ENCODE results near the gene UNC93B1. TPM values are rescaled to one million over a fixed set of nuclear protein-coding genes. Genes with fewer than 3 reads are reported as not detected.

Gene UNC93B1
- total and polyA plus RNA-seq, 2 donors, result 10.3 to 30.8 TPM

DNA sequence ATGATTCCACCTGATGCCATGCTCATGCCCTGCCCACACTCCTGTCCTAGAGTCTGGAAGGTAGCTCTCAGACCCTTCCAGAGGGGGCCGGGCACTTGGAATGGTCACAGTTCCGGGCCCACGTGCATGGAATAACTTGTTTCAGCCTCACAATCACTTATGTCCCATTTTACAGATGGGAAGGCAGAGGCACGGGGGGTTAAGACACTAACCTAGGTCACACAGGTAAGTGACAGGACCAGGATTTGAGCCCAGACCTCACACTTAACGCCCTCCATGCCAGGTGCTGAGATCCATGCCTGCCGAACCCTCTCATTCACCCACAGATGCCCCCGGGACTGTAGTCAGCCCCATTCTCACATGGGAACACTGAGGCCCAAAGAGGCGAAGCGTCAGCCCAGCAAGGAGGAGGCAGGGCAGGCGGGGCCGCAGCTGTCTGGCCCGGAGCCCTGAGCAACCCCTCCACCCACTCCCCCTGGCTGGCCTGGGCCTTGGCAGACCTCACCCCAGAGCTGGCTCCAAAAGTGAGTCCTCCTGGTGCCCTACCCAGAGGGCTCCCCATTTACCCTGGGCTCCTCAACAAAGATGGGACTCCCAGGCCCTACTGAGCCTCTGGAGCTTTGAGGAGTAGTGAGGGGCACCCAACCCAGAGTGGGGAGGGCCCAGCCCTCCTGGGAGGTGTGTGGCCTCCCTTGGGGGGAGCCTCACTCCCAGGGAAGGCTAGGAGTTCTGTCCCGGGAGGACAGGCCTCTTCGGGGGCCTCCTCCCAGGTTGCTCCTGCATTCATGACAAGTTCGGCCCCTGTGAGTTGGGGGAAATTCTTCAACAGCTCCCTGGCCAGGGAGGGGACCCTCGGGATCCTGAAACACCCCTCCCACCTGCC lies 3.8 kb upstream of the UNC93B1 start:
- Histone ChIP-seq H3K4me1 (ENCODE audit: control insufficient read depth in 2 of 2, insufficient read depth in 2 of 2, low read length in 2 of 2) (peaks cover 15 to 24% of the 10 kb centered on the region in 2 donors), H3K27me3 (ENCODE audit: control insufficient read depth in 2 of 2, insufficient read depth in 1 of 2, low read length in 1 of 2) (peaks cover 18 to 47% of the 10 kb centered on the region in 2 donors), H3K27ac (ENCODE audit: low read depth in 1 of 2, low read length in 1 of 2) (no peak overlapping the region), H3K4me3 (ENCODE audit: low read length in 2 of 2) (no peak overlapping the region), H3K36me3 (ENCODE audit: control insufficient read depth in 2 of 2, insufficient read depth in 2 of 2, low read length in 1 of 2) (no peaks in the 10 kb centered on the region), H3K9me3 (ENCODE audit: control insufficient read depth in 2 of 2, insufficient read depth in 1 of 2, low read length in 1 of 2) (peaks cover 0 to 1% of the 10 kb centered on the region in 2 donors)
- DNase-seq (ENCODE audit: low read depth in 6 of 9, low spot score in 9 of 9), result no peak
- 95% methylated on average over 16 of the region's 16 CpGs for WGBS

DNA sequence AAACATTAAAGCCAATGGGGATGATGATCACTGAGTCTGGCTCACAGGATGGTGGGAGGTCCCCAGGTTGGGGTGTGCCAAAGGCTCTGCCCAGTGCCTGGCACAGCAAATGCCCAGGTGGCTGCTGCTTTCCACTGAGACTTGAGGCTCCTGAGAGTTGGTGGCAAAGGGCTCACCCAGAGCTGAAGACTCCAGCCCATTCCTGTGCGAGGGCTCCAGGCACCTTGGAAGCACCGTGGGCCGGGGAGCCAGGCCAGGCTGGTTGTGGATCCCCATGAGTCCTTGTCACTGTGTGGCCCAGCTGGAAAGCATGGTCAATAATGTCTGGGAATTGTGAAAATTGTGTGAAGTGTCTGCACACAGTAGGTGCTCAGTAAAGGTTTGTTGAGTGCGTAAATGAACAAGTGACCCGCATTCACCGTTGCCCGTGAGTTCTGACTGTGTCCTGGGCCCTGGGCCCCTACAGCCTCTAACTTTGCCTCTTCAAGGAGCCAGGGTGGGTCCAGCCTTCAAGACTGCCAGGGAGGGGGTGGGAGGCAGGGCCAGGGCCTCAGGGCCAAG lies 2.8 kb upstream of the UNC93B1 start:
- DNase-seq (ENCODE audit: low read depth in 6 of 9, low spot score in 9 of 9), result no peak
- 98% methylated on average over 7 of the region's 7 CpGs for WGBS
- Histone ChIP-seq H3K27ac (ENCODE audit: low read depth in 1 of 2, low read length in 1 of 2) (no peak overlapping the region), H3K9me3 (ENCODE audit: control insufficient read depth in 2 of 2, insufficient read depth in 1 of 2, low read length in 1 of 2) (peaks cover 1 to 4% of the 10 kb centered on the region in 2 donors), H3K4me1 (ENCODE audit: control insufficient read depth in 2 of 2, insufficient read depth in 2 of 2, low read length in 2 of 2) (peaks cover 15 to 24% of the 10 kb centered on the region in 2 donors), H3K36me3 (ENCODE audit: control insufficient read depth in 2 of 2, insufficient read depth in 2 of 2, low read length in 1 of 2) (no peaks in the 10 kb centered on the region), H3K4me3 (ENCODE audit: low read length in 2 of 2) (no peak overlapping the region), H3K27me3 (ENCODE audit: control insufficient read depth in 2 of 2, insufficient read depth in 1 of 2, low read length in 1 of 2) (peaks cover 23 to 57% of the 10 kb centered on the region in 2 donors)

DNA sequence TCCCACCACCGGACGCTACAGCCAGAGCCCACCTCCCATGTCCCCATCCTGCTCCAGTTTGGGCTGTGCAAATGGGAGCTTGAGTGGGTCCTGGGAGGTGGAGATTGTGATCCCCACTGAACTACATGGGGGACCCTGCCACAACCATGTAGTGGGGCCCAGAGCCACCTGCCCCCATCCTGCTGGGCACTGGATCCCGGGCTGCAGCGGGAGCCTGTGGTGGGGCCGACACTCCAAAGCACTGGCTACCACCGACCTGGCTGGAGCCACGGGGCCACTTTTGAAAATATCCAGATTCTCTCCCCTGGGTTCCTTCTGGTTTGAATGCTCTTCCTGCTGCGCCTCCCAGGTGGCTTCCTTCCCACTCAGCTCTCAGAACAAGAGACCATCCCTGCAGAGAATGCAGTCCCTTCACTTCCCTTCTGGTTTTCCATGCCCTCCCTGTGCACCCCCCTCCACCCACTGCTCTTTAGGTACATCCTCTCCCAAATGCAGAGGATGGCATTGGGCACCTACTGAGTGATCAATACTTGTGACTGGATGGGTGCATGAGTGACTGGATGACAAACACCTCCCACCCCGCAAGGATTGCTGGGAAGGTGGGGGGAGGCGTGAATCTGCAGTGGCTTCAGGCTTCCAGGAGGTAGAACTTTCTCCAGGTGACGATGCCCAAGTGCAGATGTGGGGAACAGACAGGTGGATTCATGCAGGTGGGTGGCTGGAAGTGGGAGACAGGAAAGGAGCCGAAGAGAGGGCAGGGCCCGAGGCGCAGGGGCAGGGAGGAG lies 846 bp upstream of the UNC93B1 start:
- Histone ChIP-seq H3K36me3 (ENCODE audit: control insufficient read depth in 2 of 2, insufficient read depth in 2 of 2, low read length in 1 of 2) (no peaks in the 10 kb centered on the region), H3K27me3 (ENCODE audit: control insufficient read depth in 2 of 2, insufficient read depth in 1 of 2, low read length in 1 of 2) (peaks cover 23 to 56% of the 10 kb centered on the region in 2 donors), H3K27ac (ENCODE audit: low read depth in 1 of 2, low read length in 1 of 2) (no peak overlapping the region), H3K9me3 (ENCODE audit: control insufficient read depth in 2 of 2, insufficient read depth in 1 of 2, low read length in 1 of 2) (peaks cover 0 to 4% of the 10 kb centered on the region in 2 donors), H3K4me3 (ENCODE audit: low read length in 2 of 2) (no peak overlapping the region), H3K4me1 (ENCODE audit: control insufficient read depth in 2 of 2, insufficient read depth in 2 of 2, low read length in 2 of 2) (peaks cover 10 to 17% of the 10 kb centered on the region in 2 donors)
- DNase-seq (ENCODE audit: low read depth in 6 of 9, low spot score in 9 of 9), result no peak
- WGBS, result 84% methylated on average over 14 of the region's 14 CpGs

DNA sequence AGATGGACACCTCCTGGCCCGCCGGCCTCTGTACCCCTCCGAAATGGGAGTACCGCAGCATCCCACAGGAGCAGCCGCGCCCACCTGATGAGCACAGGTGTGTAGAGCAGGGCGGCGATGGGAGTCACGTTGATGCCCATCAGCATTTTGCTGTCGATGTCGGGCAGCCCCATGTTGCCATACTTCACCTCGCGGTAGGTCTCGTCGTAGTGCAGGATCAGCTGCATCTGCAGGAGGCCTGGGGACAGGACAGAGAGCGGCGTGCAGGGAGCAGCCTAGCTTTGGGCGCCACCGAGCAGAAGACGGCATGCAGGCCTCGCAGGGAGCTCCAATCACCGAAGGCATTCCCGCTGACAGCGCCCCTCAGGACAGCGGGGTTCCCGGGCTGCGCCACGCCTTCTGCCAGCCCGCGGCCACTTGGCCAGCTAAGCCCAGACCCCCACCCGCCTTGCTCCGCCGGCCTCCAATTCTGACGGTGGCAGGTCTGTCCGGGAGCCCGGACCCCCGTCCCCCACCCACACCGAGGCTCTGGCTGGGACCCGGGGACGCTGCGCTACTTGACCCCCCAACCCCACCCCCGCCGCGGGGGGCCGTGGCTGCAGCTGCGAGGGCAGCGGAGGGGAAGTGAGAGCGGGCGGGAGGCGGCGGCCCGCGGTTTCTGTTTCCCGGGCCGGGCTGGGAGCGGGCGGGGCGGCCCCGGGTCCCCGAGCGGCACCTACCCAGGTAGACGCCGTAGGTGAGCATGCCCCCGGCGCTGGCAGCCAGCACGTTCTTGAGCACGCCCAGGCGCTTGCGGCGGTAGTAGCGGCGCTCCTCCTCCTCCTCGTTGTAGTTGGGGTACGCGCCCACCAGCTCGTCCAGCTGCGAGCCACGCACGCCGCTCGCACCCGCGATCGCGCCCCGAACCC lies 705 bp downstream of the UNC93B1 start:
- Histone ChIP-seq H3K27me3 (ENCODE audit: control insufficient read depth in 2 of 2, insufficient read depth in 1 of 2, low read length in 1 of 2) (peaks cover 23 to 58% of the 10 kb centered on the region in 2 donors), H3K36me3 (ENCODE audit: control insufficient read depth in 2 of 2, insufficient read depth in 2 of 2, low read length in 1 of 2) (no peaks in the 10 kb centered on the region), H3K9me3 (ENCODE audit: control insufficient read depth in 2 of 2, insufficient read depth in 1 of 2, low read length in 1 of 2) (peaks cover 0 to 4% of the 10 kb centered on the region in 2 donors), H3K4me1 (ENCODE audit: control insufficient read depth in 2 of 2, insufficient read depth in 2 of 2, low read length in 2 of 2) (peaks cover 11 to 12% of the 10 kb centered on the region in 2 donors), H3K4me3 (ENCODE audit: low read length in 2 of 2) (peak overlapping the region; percentile 22 to 60), H3K27ac (ENCODE audit: low read depth in 1 of 2, low read length in 1 of 2) (peak overlapping the region in 1 of 2 donors; percentile 48)
- WGBS, result 13% methylated on average over 86 of the region's 86 CpGs
- no peak for DNase-seq (ENCODE audit: low read depth in 6 of 9, low spot score in 9 of 9)

DNA sequence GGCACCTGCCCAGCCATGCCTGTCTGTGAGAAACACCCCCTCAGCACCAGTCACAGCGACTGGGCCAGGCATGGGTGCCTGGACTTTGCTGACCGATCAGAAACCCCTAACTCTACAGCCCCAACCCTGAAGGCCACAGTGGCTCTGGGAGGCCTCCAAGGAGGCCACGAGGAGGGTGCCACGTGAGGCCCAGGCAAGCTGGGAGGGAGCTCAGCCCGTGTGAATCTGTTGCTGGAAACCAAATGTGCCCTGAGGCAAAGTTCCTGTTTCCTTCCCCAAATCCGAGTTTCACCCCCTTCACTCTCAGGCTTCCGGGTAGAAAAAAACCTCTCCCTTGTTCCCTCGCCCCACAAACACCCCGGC lies 1.3 kb downstream of the UNC93B1 start:
- Histone ChIP-seq H3K4me3 (ENCODE audit: low read length in 2 of 2) (no peak overlapping the region), H3K36me3 (ENCODE audit: control insufficient read depth in 2 of 2, insufficient read depth in 2 of 2, low read length in 1 of 2) (no peaks in the 10 kb centered on the region)

DNA sequence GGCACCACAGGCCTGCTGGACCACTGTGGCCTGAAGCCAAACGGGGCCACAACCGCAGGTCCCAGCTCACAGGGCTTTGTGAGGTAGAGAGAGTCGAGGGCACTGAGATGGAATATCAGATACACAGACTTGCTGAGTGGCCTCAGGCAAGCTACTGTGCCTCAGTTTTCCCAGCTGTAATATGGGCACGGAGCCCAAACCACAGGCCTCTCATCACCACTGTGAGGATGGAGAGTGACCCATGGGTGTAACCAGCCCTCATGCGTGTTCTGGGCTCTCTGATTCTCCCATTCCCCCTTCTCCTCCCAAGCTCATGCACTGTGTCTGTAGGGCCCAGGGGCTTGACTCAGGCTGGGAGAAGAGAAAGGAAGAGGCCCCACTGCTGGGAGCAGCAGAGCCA lies 4.2 kb downstream of the UNC93B1 start:
- peaks cover 17 to 23% of the 10 kb centered on the region in 2 donors for H3K4me1 ChIP-seq (ENCODE audit: control insufficient read depth in 2 of 2, insufficient read depth in 2 of 2, low read length in 2 of 2)
- H3K4me3 ChIP-seq (ENCODE audit: low read length in 2 of 2), result no peak overlapping the region
- H3K36me3 ChIP-seq (ENCODE audit: control insufficient read depth in 2 of 2, insufficient read depth in 2 of 2, low read length in 1 of 2), result no peaks in the 10 kb centered on the region
- H3K9me3 ChIP-seq (ENCODE audit: control insufficient read depth in 2 of 2, insufficient read depth in 1 of 2, low read length in 1 of 2), result peaks cover 0 to 4% of the 10 kb centered on the region in 2 donors
- no peak overlapping the region for H3K27ac ChIP-seq (ENCODE audit: low read depth in 1 of 2, low read length in 1 of 2)
- peaks cover 22 to 40% of the 10 kb centered on the region in 2 donors for H3K27me3 ChIP-seq (ENCODE audit: control insufficient read depth in 2 of 2, insufficient read depth in 1 of 2, low read length in 1 of 2)
- DNase-seq (ENCODE audit: low read depth in 6 of 9, low spot score in 9 of 9), result no peak
- WGBS, result 98% methylated on average over 5 of the region's 5 CpGs

More for the DNA sequence above, 1.3 kb downstream of the UNC93B1 start:
- H3K9me3 ChIP-seq (ENCODE audit: control insufficient read depth in 2 of 2, insufficient read depth in 1 of 2, low read length in 1 of 2), result peaks cover 0 to 4% of the 10 kb centered on the region in 2 donors
- H3K27ac ChIP-seq (ENCODE audit: low read depth in 1 of 2, low read length in 1 of 2), result no peak overlapping the region
- H3K4me1 ChIP-seq (ENCODE audit: control insufficient read depth in 2 of 2, insufficient read depth in 2 of 2, low read length in 2 of 2), result peaks cover 16 to 18% of the 10 kb centered on the region in 2 donors
- H3K27me3 ChIP-seq (ENCODE audit: control insufficient read depth in 2 of 2, insufficient read depth in 1 of 2, low read length in 1 of 2), result peaks cover 23 to 58% of the 10 kb centered on the region in 2 donors
- WGBS, result 36% methylated on average over 9 of the region's 9 CpGs
- DNase-seq (ENCODE audit: low read depth in 6 of 9, low spot score in 9 of 9), result no peak

DNA sequence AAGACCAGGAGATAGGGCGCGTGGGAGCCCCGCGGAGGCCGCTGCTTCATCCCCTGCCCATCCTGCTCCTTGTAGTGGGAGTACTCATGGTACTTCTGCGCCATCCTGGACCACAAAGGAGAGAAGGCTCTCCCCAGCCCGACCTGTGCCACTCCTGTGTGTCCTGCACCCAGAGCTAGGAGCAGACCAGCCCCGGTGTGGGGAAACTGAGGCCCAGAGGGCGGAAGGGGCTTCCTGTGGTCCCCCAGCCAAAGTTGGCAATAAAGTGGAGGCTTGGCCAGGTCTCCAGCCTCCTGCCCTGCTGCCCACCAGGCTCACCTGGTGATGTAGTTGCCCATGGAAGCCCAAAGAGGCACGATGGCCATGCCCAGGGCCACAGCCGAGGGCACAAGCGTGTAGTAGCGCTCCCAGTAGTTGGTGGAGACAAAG lies 4.7 kb downstream of the UNC93B1 start:
- no peak for DNase-seq (ENCODE audit: low read depth in 6 of 9, low spot score in 9 of 9)
- no peak overlapping the region for H3K4me3 ChIP-seq (ENCODE audit: low read length in 2 of 2)
- no peaks in the 10 kb centered on the region for H3K36me3 ChIP-seq (ENCODE audit: control insufficient read depth in 2 of 2, insufficient read depth in 2 of 2, low read length in 1 of 2)
- no peak overlapping the region for H3K27ac ChIP-seq (ENCODE audit: low read depth in 1 of 2, low read length in 1 of 2)
- peaks cover 17 to 35% of the 10 kb centered on the region in 2 donors for H3K27me3 ChIP-seq (ENCODE audit: control insufficient read depth in 2 of 2, insufficient read depth in 1 of 2, low read length in 1 of 2)
- 98% methylated on average over 13 of the region's 13 CpGs for WGBS
- peaks cover 15 to 24% of the 10 kb centered on the region in 2 donors for H3K4me1 ChIP-seq (ENCODE audit: control insufficient read depth in 2 of 2, insufficient read depth in 2 of 2, low read length in 2 of 2)
- peaks cover 0 to 4% of the 10 kb centered on the region in 2 donors for H3K9me3 ChIP-seq (ENCODE audit: control insufficient read depth in 2 of 2, insufficient read depth in 1 of 2, low read length in 1 of 2)

All from thymus (tissue), 11 donors.